PC-3 (cell line): ENCODE data around the gene CTDSP1. TPM values are rescaled to one million over a fixed set of nuclear protein-coding genes. Genes with fewer than 3 reads are reported as not detected.

Experiments
- ATAC-seq: fragments of 200-7000 bp; cut with Tn5 transposase; 2 replicates; pipeline ENCODE4 v1.9.1; 2020; ENCODE audit warnings: mild to moderate bottlenecking, moderate library complexity
- Bru-seq: library from RNA; stranded (reverse); fragments of 400-500 nt; gene quantifications from one replicate; lab custom pipeline; 2021; lab: Mats Ljungman, UMichigan
- BruChase-seq, 2 experiments: library from RNA; stranded (reverse); fragments of 400-500 nt; gene quantifications; one replicate each; lab custom pipeline; 2021; lab: Mats Ljungman, UMichigan
- BruUV-seq: library from RNA; stranded (reverse); fragments of 400-500 nt; replicated peaks from 2 replicates; lab custom pipeline; 2021; lab: Mats Ljungman, UMichigan
- CTCF ChIA-PET: fragments of 300-600 bp; sonication (Branson Sonifier 250); formaldehyde crosslinking; loops from one replicate; lab custom pipeline; 2022; ENCODE audit warnings: antibody characterized with exemption; lab: Charles Lee
- POLR2A ChIA-PET: fragments of 300-600 bp; sonication (Branson Sonifier 250); formaldehyde crosslinking; loops from one replicate; lab custom pipeline; 2022; ENCODE audit warnings: antibody characterized with exemption; ENCODE audit not compliant: unreplicated experiment; lab: Charles Lee
- DNase-seq: peaks from one replicate; pipeline ENCODE4 v3.0.0-alpha.2; 2015
- H2AFZ ChIP-seq: fragments of 300-600 bp; sonication (generic); 2 replicates; pipeline ENCODE4 v1.6.0; 2016; ENCODE audit warnings: antibody characterized with exemption, low read length
- H3F3A ChIP-seq: fragments of 300-600 bp; sonication (generic); one replicate; pipeline ENCODE4 v1.6.0; 2017; ENCODE audit warnings: antibody characterized with exemption, low read length, control low read depth, mild to moderate bottlenecking; ENCODE audit not compliant: unreplicated experiment
- H3K27ac ChIP-seq: fragments of 300-600 bp; sonication (generic); 2 replicates; pipeline ENCODE4 v1.5.1; 2016; ENCODE audit warnings: mild to moderate bottlenecking, low read length
- H3K27me3 ChIP-seq: fragments of 300-600 bp; sonication (generic); 2 replicates; pipeline ENCODE4 v1.6.1; 2016; ENCODE audit warnings: low read length, mixed read lengths
- H3K36me3 ChIP-seq: fragments of 300-600 bp; sonication (generic); 2 replicates; pipeline ENCODE4 v1.6.1; 2016; ENCODE audit warnings: low read depth, mixed run types, low read length, mixed read lengths
- H3K4me1 ChIP-seq: fragments of 300-600 bp; sonication (generic); 2 replicates; pipeline ENCODE4 v1.5.1; 2016; ENCODE audit warnings: low read length; ENCODE audit not compliant: insufficient read depth
- H3K4me2 ChIP-seq: fragments of 300-600 bp; sonication (generic); 2 replicates; pipeline ENCODE4 v1.6.0; 2016; ENCODE audit warnings: low read length
- H3K4me3 ChIP-seq: fragments of 300-600 bp; sonication (generic); 2 replicates; pipeline ENCODE4 v1.5.1; 2016; ENCODE audit warnings: mild to moderate bottlenecking, low read length, mixed read lengths
- H3K79me2 ChIP-seq: fragments of 300-600 bp; sonication (generic); 2 replicates; pipeline ENCODE4 v1.6.1; 2017; ENCODE audit warnings: low read length, mixed read lengths
- H3K9ac ChIP-seq: fragments of 300-600 bp; sonication (generic); 2 replicates; pipeline ENCODE4 v1.6.0; 2016; ENCODE audit warnings: mild to moderate bottlenecking, low read length
- H3K9me2 ChIP-seq: fragments of 300-600 bp; sonication (generic); replicated peaks from 2 replicates; pipeline ENCODE4 v1.6.1; 2016; ENCODE audit warnings: mixed run types, low read length, mixed read lengths
- H3K9me3 ChIP-seq: fragments of 300-600 bp; sonication (generic); 2 replicates; pipeline ENCODE4 v1.6.1; 2016; ENCODE audit warnings: low read length, mixed read lengths
- H4K20me1 ChIP-seq: fragments of 300-600 bp; sonication (generic); 2 replicates; pipeline ENCODE4 v1.6.1; 2016; ENCODE audit warnings: low read length, mixed read lengths
- CTCF ChIP-seq: fragments of 300-600 bp; sonication (generic); conservative IDR thresholded peaks from 2 replicates; pipeline ENCODE4 v1.5.1; 2017; ENCODE audit warnings: antibody characterized with exemption, low read depth, mild to moderate bottlenecking, low read length
- EZH2 ChIP-seq: fragments of 300-600 bp; sonication (generic); IDR thresholded peaks from one replicate; pipeline ENCODE4 v1.6.1; 2017; ENCODE audit warnings: antibody characterized with exemption, mild to moderate bottlenecking, low read length; ENCODE audit not compliant: unreplicated experiment
- EZH2phosphoT487 ChIP-seq: fragments of 300-600 bp; sonication (generic); IDR thresholded peaks from 2 replicates; pipeline ENCODE4 v1.6.1; 2018; ENCODE audit warnings: mild to moderate bottlenecking, antibody characterized with exemption, low read length, borderline replicate concordance
- intact Hi-C: fragments of 100-400 bp; cut with micrococcal nuclease; formaldehyde crosslinking; loops from 2 replicates; pipeline ENCODE4 v1.9.0; 2023
- long read RNA-seq: library from polyadenylated mRNA; unstranded; transcript quantifications from one replicate; pipeline ENCODE4 v2.0.0, GENCODE V29; 2021; ENCODE audit not compliant: unreplicated experiment
- total RNA-seq: library from RNA; depleted of rRNA; stranded (reverse); fragments of >200 nt; gene quantifications from 2 replicates; pipeline ENCODE4 v1.2.3, GENCODE V29; 2014; rRNA removed

The CTDSP1 gene
- total RNA-seq: 73.2 and 94.6 TPM in 2 replicates
- percentile 85 among the genes with signal in this experiment for Bru-seq, nascent RNA
- percentile 92 among the genes with signal in this experiment for BruChase-seq, experiment 1, labeled RNA remaining after a 6-hour chase
- BruChase-seq, experiment 2, labeled RNA remaining after a 2-hour chase: percentile 90 among the genes with signal in this experiment
- long read RNA-seq, transcript CTDSP1-201 (7 exons, 2,638 nt): major isoform, 11 of 161 reads
- long read RNA-seq, partial matches to known transcripts: 25 of 161 reads
- long read RNA-seq, other reads (novel, unspliced or antisense): 123 of 161 reads

DNA sequence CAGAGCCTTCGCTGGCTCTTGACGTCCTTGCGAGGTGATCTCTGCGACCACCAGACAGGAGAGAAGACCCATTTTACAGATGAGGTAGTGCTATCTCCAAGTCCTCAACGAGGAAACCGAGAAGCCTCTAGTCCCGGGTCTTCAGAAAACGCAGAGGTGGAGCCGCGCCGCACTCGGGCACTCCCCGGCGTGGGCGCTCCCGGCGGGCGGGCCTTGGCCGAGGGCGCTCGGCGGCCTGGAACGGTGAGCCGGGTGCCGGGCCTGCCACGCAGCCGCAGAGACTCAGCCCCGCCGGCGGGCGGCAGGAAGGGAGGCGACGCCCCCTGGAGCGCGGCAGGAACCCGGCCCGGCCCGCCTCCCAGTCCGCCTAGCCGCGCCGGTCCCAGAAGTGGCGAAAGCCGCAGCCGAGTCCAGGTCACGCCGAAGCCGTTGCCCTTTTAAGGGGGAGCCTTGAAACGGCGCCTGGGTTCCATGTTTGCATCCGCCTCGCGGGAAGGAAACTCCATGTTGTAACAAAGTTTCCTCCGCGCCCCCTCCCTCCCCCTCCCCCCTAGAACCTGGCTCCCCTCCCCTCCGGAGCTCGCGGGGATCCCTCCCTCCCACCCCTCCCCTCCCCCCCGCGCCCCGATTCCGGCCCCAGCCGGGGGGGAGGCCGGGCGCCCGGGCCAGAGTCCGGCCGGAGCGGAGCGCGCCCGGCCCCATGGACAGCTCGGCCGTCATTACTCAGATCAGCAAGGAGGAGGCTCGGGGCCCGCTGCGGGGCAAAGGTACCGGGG is at the start of gene CTDSP1:
CTDSP1 (plus strand) TSS at position 478 of the 776 bp plus-strand sequence; CDS start at position 701, 223 bp downstream.
- peak within 1 kb of the TSS; percentile 93 for H3K27ac ChIP-seq
- peak within 1 kb of the TSS; percentile 97 for H3K9ac ChIP-seq
- peak within 1 kb of the TSS; percentile 98 for H3K4me2 ChIP-seq
- TF ChIP-seq CTCF (no peak), EZH2phosphoT487 (peak; percentile 76), EZH2 (no peak)
- H3K36me3 ChIP-seq: peaks cover 4% of the 10 kb centered on the region; the same call in 1 of the 2 replicates
- H3K9me3 ChIP-seq: no peaks in the 10 kb centered on the region
- intact Hi-C loops: loop anchor here (5.0 kb wide), 2 partner anchors 112 to 168 kb away; partner anchors contain the start of genes CNOT9 and USP37
- peak; percentile 32 for ATAC-seq
- H3K79me2 ChIP-seq: peaks cover 44% of the 10 kb centered on the region
- BruUV-seq: no TSS peak
- ChIA-PET CTCF (no interaction called here), POLR2A (no interaction called here)
- H3K27me3 ChIP-seq: no peaks in the 10 kb centered on the region
- H3F3A ChIP-seq: peaks cover 8% of the 10 kb centered on the region
- peaks cover 39% of the 10 kb centered on the region for H3K4me1 ChIP-seq
- DNase-seq: peak; percentile 95
- no peaks in the 10 kb centered on the region for H3K9me2 ChIP-seq
- peak within 1 kb of the TSS; percentile 84 for H2AFZ ChIP-seq
- no peaks in the 10 kb centered on the region for H4K20me1 ChIP-seq
- H3K4me3 ChIP-seq: peak within 1 kb of the TSS; percentile 86

- no peaks in the 10 kb centered on the region for H3K27me3 ChIP-seq
- ChIA-PET CTCF (interaction anchor here (0.6 kb wide), 1 partner anchor 42 kb away, joined by 3 read pairs; no protein-coding TSS in a partner anchor), POLR2A (no interaction called here)
- no peaks in the 10 kb centered on the region for H4K20me1 ChIP-seq
- no peak overlapping the region for H2AFZ ChIP-seq
- no peak overlapping the region for H3K4me2 ChIP-seq
- ATAC-seq: no peak
- BruUV-seq: no TSS peak
- no peak for TF ChIP-seq CTCF
- TF ChIP-seq EZH2: no peak
- TF ChIP-seq EZH2phosphoT487: no peak
- no peaks in the 10 kb centered on the region for H3K4me1 ChIP-seq
- H3K9me2 ChIP-seq: no peaks in the 10 kb centered on the region
- H3F3A ChIP-seq: no peaks in the 10 kb centered on the region
- H3K9ac ChIP-seq: no peak overlapping the region
- H3K36me3 ChIP-seq: no peaks in the 10 kb centered on the region
- intact Hi-C loops: loop anchor here (10.0 kb wide), 1 partner anchor 169 kb away; no protein-coding TSS in a partner anchor
- no peaks in the 10 kb centered on the region for H3K79me2 ChIP-seq
- H3K27ac ChIP-seq: no peak overlapping the region
- H3K4me3 ChIP-seq: no peak overlapping the region
- H3K9me3 ChIP-seq: no peaks in the 10 kb centered on the region
- DNase-seq: no peak
Observed at GRCh38 chr2:218354045-218354444, 45.6 kb upstream of the CTDSP1 start.
